ENCODE results near the gene TTLL1.

Gene TTLL1

GRCh38 chr22:42990131-42990838, 98.9 kb downstream of the TTLL1 start:
- no peak for DNase-seq

All from activated CD4-positive, alpha-beta T cell treated with anti-CD3 and anti-CD28 coated beads, Interleukin-2, amount 50 U/mL, for 48 hours (primary cell).